Sigmoid colon (tissue), 7 donors: ENCODE results near the gene MACC1. TPM values are rescaled to one million over a fixed set of nuclear protein-coding genes. Genes with fewer than 3 reads are reported as not detected.

ENCODE experiments used
- DNase-seq: peaks from one replicate; pipeline ENCODE4 v3.0.0-alpha.2; 2019
- H3K27ac ChIP-seq, 4 donors: fragments of 200-600 bp; sonication (generic); one replicate each; pipeline ENCODE4 v1.5.1; 2016 to 2019; ENCODE audit warnings: mild to moderate bottlenecking in 1 of 4
- H3K27me3 ChIP-seq, 3 donors: fragments of 200-600 bp; sonication (generic); one replicate each; pipeline ENCODE4 v1.5.1; 2019; ENCODE audit warnings: mild to moderate bottlenecking in 1 of 3
- H3K36me3 ChIP-seq, 4 donors: fragments of 200-600 bp; sonication (generic); one replicate each; pipeline ENCODE4 v1.5.1; 2016 to 2019
- H3K4me1 ChIP-seq, 4 donors: fragments of 200-600 bp; sonication (generic); one replicate each; pipeline ENCODE4 v1.5.1; 2017 to 2019
- H3K4me3 ChIP-seq, 4 donors: fragments of 200-600 bp; sonication (generic); one replicate each; pipeline ENCODE4 v1.5.1; 2017 to 2019; ENCODE audit warnings: mild to moderate bottlenecking in 2 of 4, moderate library complexity in 1 of 4
- H3K9me3 ChIP-seq, 4 donors: fragments of 200-600 bp in 3 of 4; sonication (generic) in 3 of 4; one replicate each; pipeline versions ENCODE4 v1.5.1 to v1.6.1; 2013 to 2019
- EP300 ChIP-seq, 4 donors: sonication (generic); formaldehyde crosslinking; IDR thresholded peaks; one replicate each; pipeline ENCODE4 v1.6.1; 2017; ENCODE audit warnings: antibody characterized with exemption in 4 of 4
- POLR2A ChIP-seq, 2 donors: fragments of 450-650 bp; IDR thresholded peaks; one replicate each; pipeline ENCODE4 v1.6.1; 2016; ENCODE audit warnings: antibody characterized with exemption in 2 of 2, mild to moderate bottlenecking in 2 of 2, moderate library complexity in 2 of 2
- POLR2AphosphoS5 ChIP-seq, 4 donors: sonication (generic); formaldehyde crosslinking; IDR thresholded peaks; one replicate each; pipeline ENCODE4 v1.6.1; 2017; ENCODE audit warnings: antibody characterized with exemption in 4 of 4
- WGBS, 2 donors: extraction: QIAGEN DNeasy Blood & Tissue Kit; methylation state at CpG; one replicate each; pipeline ENCODE4 v1.1.7; 2013; 5-methylcytosine and 5-hydroxymethylcytosine counted together
- intact Hi-C: fragments of 100-400 bp; cut with DNase I; formaldehyde crosslinking; loops from one replicate; pipeline ENCODE4 v1.15.1; 2023
- polyA plus RNA-seq, 3 donors: library from polyadenylated mRNA; stranded (reverse); fragments of 200-250 nt; gene quantifications; one replicate each; pipeline ENCODE4 v1.2.3, GENCODE V29; 2013
- total RNA-seq, 4 donors: library from RNA; depleted of rRNA; stranded (reverse); fragments of >200 nt; gene quantifications; one replicate each; pipeline ENCODE4 v1.1.0, GENCODE V29; 2016
- TF ChIP-seq, protein P1 (sequence below), 4 experiments: fragments of 450-650 bp in 3 of 4; fragments of 200-600 bp in 1 of 4; IDR thresholded peaks; one replicate each; pipeline ENCODE4 v1.5.1; 2016 to 2019; ENCODE audit warnings: antibody characterized with exemption in 4 of 4, mild to moderate bottlenecking in 3 of 4, moderate library complexity in 2 of 4
- donor health status: healthy with polysubstance abuse.
- donor health status: Bipolar disorder and iron deficiency.
- donor health status: healthy.

The MACC1 gene
- total and polyA plus RNA-seq, 7 donors, result under 0.01 to 2.1 (median 0.60) TPM; not detected in 2

- Histone ChIP-seq H3K9me3 (no peaks in the 10 kb centered on the region), H3K27ac (no peak overlapping the region), H3K4me1 (no peaks in the 10 kb centered on the region), H3K27me3 (no peaks in the 10 kb centered on the region), H3K36me3 (no peaks in the 10 kb centered on the region), H3K4me3 (no peak overlapping the region)
- DNase-seq, result no peak
- intact Hi-C loops, result no loop called here
- TF ChIP-seq, protein P1, sequence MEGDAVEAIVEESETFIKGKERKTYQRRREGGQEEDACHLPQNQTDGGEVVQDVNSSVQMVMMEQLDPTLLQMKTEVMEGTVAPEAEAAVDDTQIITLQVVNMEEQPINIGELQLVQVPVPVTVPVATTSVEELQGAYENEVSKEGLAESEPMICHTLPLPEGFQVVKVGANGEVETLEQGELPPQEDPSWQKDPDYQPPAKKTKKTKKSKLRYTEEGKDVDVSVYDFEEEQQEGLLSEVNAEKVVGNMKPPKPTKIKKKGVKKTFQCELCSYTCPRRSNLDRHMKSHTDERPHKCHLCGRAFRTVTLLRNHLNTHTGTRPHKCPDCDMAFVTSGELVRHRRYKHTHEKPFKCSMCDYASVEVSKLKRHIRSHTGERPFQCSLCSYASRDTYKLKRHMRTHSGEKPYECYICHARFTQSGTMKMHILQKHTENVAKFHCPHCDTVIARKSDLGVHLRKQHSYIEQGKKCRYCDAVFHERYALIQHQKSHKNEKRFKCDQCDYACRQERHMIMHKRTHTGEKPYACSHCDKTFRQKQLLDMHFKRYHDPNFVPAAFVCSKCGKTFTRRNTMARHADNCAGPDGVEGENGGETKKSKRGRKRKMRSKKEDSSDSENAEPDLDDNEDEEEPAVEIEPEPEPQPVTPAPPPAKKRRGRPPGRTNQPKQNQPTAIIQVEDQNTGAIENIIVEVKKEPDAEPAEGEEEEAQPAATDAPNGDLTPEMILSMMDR (IDR thresholded peaks at IDR 0.05), result no peak
- TF ChIP-seq POLR2AphosphoS5 (IDR thresholded peaks at IDR 0.05) (no peak), EP300 (IDR thresholded peaks at IDR 0.05) (no peak), POLR2A (IDR thresholded peaks at IDR 0.05) (no peak)
- WGBS, 2 donors, result 87 to 89% methylated on average over 4 of the region's 4 CpGs
Observed at GRCh38 chr7:20249376-20249775, 32.2 kb upstream of the MACC1 start.

DNA sequence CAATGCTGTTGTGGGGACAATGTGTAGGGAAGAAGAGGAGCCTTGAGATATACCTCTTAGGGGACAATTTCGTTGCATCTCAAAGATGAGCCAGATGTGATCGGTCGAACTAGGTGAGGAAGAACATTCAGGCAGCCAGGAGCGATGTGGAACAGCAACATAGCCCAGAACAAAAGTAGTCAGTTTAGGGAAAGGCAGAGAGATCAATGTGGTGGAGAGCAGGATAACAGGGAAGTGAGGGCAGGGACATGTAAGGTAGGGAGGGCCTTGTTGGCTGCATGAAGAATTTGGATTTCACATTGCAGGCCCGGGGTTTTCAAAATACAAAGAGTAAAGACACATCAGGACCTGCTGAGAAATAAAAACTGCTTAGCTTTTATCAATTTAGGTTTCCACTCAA lies 29.1 kb upstream of the MACC1 start:
- no peaks in the 10 kb centered on the region for H3K27me3 ChIP-seq
- no peaks in the 10 kb centered on the region for H3K9me3 ChIP-seq
- H3K27ac ChIP-seq, result no peak overlapping the region
- DNase-seq, result no peak
- TF ChIP-seq, protein P1 (IDR thresholded peaks at IDR 0.05), result no peak
- no peak for TF ChIP-seq POLR2A (IDR thresholded peaks at IDR 0.05)
- no peak for TF ChIP-seq EP300 (IDR thresholded peaks at IDR 0.05)
- TF ChIP-seq POLR2AphosphoS5 (IDR thresholded peaks at IDR 0.05), result no peak
- 96 to 98% methylated on average over 5 of the region's 5 CpGs for WGBS, 2 donors
- H3K36me3 ChIP-seq, result no peaks in the 10 kb centered on the region
- no peaks in the 10 kb centered on the region for H3K4me1 ChIP-seq
- intact Hi-C loops, result no loop called here
- H3K4me3 ChIP-seq, result no peak overlapping the region

- Histone ChIP-seq H3K27me3 (no peaks in the 10 kb centered on the region), H3K4me3 (no peak overlapping the region), H3K36me3 (no peaks in the 10 kb centered on the region), H3K9me3 (no peaks in the 10 kb centered on the region), H3K4me1 (no peaks in the 10 kb centered on the region), H3K27ac (no peak overlapping the region)
- DNase-seq, result no peak
- intact Hi-C loops, result no loop called here
- WGBS, 2 donors, result 79 to 82% methylated on average over 3 of the region's 3 CpGs
- no peak for TF ChIP-seq POLR2AphosphoS5 (IDR thresholded peaks at IDR 0.05)
- TF ChIP-seq POLR2A (IDR thresholded peaks at IDR 0.05), result no peak
- TF ChIP-seq, protein P1 (IDR thresholded peaks at IDR 0.05), result no peak
- no peak for TF ChIP-seq EP300 (IDR thresholded peaks at IDR 0.05)
Observed at GRCh38 chr7:20244334-20245120, 27.3 kb upstream of the MACC1 start.

DNA sequence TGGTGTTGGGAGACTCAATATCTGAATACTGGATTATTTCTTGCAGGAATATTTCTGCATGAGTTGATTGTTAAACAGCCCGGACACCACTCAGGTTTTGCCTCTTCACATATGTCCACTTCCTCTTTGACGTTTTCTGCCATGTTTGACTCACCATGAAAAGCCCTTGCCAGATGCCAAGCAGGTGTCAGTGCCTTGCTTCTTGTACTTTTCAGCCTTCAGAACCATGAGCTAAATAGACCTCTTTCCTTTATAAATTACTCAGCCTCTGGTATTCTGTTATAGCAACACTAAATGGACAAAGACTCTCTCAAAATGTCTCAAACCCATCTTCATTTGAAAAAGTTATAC lies 24.7 kb upstream of the MACC1 start:
- Histone ChIP-seq H3K27ac (no peak overlapping the region), H3K4me1 (no peaks in the 10 kb centered on the region), H3K9me3 (no peaks in the 10 kb centered on the region), H3K27me3 (no peaks in the 10 kb centered on the region), H3K4me3 (no peak overlapping the region), H3K36me3 (no peaks in the 10 kb centered on the region)
- 65 to 88% methylated on average over 2 of the region's 2 CpGs for WGBS, 2 donors
- no peak for DNase-seq
- TF ChIP-seq EP300 (IDR thresholded peaks at IDR 0.05) (no peak), POLR2A (IDR thresholded peaks at IDR 0.05) (no peak), POLR2AphosphoS5 (IDR thresholded peaks at IDR 0.05) (no peak)
- TF ChIP-seq, protein P1 (IDR thresholded peaks at IDR 0.05), result no peak
- intact Hi-C loops, result no loop called here
